ENCODE measurements around the gene IRGQ.

Gene IRGQ

GRCh38 chr19:43544077-43544476, 51.9 kb downstream of the IRGQ start:
- no peak for DNase-seq (ENCODE audit: low read depth, low spot score)

- DNase-seq (ENCODE audit: low read depth, low spot score) = no peak
Measured at GRCh38 chr19:43541920-43542650, 53.8 kb downstream of the IRGQ start.

- DNase-seq (ENCODE audit: low read depth, low spot score) = no peak
Measured at GRCh38 chr19:43540381-43540780, 55.6 kb downstream of the IRGQ start.

- DNase-seq (ENCODE audit: low read depth, low spot score) = no peak
Measured at GRCh38 chr19:43538922-43539321, 57.0 kb downstream of the IRGQ start.

- DNase-seq (ENCODE audit: low read depth, low spot score) = no peak
Measured at GRCh38 chr19:43534816-43535761, 60.8 kb downstream of the IRGQ start.

All from activated CD4-positive, CD25-positive, alpha-beta regulatory T cell treated with anti-CD3 and anti-CD28 coated beads, Interleukin-2, amount 50 U/mL, for 16 hours (primary cell).